KMS-11 (cell line): ENCODE data around the gene JMJD1C.

ENCODE experiments used
- H2AFZ ChIP-seq: fragments of 200-600 bp; sonication (generic); 2 replicates; pipeline ENCODE4 v1.6.1; 2016; ENCODE audit warnings: antibody characterized with exemption, mixed run types, low read depth
- H3K27ac ChIP-seq: fragments of 200-600 bp; sonication (generic); 2 replicates; pipeline ENCODE4 v1.6.1; 2016; ENCODE audit warnings: mild to moderate bottlenecking, mixed run types
- H3K27me3 ChIP-seq: fragments of 200-600 bp; sonication (generic); 2 replicates; pipeline ENCODE4 v1.6.1; 2017; ENCODE audit warnings: mild to moderate bottlenecking, low read depth, mixed run types, moderate library complexity; ENCODE audit not compliant: insufficient read depth
- H3K36me3 ChIP-seq: fragments of 200-600 bp; sonication (generic); 2 replicates; pipeline ENCODE4 v1.6.1; 2017; ENCODE audit warnings: mild to moderate bottlenecking, mixed run types; ENCODE audit not compliant: insufficient read depth
- H3K4me1 ChIP-seq: fragments of 200-600 bp; sonication (generic); 2 replicates; pipeline ENCODE4 v1.6.1; 2016; ENCODE audit warnings: mild to moderate bottlenecking, low read depth, mixed run types; ENCODE audit not compliant: poor library complexity, severe bottlenecking
- H3K4me2 ChIP-seq: fragments of 200-600 bp; sonication (generic); 2 replicates; pipeline ENCODE4 v1.7.0; 2016; ENCODE audit warnings: mild to moderate bottlenecking, mixed run types
- H3K4me3 ChIP-seq: fragments of 200-600 bp; sonication (generic); IDR thresholded peaks from 2 replicates; pipeline ENCODE4 v1.6.1; 2017; ENCODE audit warnings: low read depth, low read length, mixed read lengths; ENCODE audit not compliant: insufficient read depth
- H3K79me2 ChIP-seq: fragments of 200-600 bp; sonication (generic); 2 replicates; pipeline ENCODE4 v1.6.1; 2016; ENCODE audit warnings: low read depth, mixed run types; ENCODE audit not compliant: insufficient read depth
- H3K9ac ChIP-seq: fragments of 200-600 bp; sonication (generic); 2 replicates; pipeline ENCODE4 v1.6.1; 2016; ENCODE audit warnings: mild to moderate bottlenecking, mixed run types
- H4K20me1 ChIP-seq: fragments of 200-600 bp; sonication (generic); 2 replicates; pipeline ENCODE4 v1.6.1; 2016; ENCODE audit warnings: mild to moderate bottlenecking, mixed run types; ENCODE audit not compliant: insufficient read depth
- TF ChIP-seq, protein P1 (sequence below): fragments of 200-600 bp; sonication (generic); conservative IDR thresholded peaks from 2 replicates; pipeline ENCODE4 v1.6.1; 2017; ENCODE audit warnings: low read depth, mild to moderate bottlenecking, antibody characterized with exemption, low read length, moderate library complexity, mixed read lengths

The JMJD1C gene

DNA sequence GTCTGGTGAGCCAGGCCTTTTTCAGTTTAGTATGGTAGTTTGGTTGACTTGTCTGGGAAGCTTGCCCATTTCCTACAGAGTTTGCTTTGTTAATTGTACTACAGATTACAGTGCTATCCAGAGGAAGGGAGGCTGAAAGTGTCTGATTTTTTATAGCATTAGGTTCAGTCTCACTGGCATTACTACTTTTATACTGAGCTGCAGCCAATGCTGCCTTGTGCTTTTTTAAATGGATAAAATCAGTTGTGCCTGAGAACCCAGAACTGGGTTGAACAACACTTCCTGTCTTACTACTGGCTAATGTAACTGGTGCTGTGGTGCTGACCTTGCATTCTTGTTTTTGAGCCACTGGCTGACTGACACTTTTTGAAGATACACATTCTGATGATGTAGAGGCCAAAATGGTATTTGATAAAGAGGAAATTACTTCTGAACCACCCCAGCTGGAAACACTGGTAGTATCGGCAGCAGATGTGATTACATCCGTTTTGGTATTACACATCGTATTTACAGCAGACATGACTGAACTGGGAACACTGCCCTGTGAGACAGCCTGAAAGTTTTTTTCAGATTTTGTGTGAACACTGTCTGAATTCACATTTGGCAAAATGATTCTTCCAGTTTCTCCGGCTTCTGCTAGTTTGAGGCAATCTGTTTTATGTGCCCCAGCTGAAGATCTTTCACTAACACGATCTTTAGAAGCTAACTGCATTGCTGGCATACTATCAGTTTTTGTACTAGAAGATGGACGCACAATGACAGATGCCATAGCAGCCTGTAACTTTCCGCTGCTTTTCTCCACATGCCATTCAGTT lies 258.6 kb downstream of the JMJD1C start:
- Histone ChIP-seq H3K4me2 (peak overlapping the region; percentile 66), H3K4me3 (no peak overlapping the region), H3K27ac (peak overlapping the region; percentile 27), H3K9ac (no peak overlapping the region), H4K20me1 (peaks cover 8% of the 10 kb centered on the region; the same call in 1 of the 2 replicates), H3K27me3 (no peaks in the 10 kb centered on the region), H2AFZ (no peak overlapping the region), H3K4me1 (peaks cover 71% of the 10 kb centered on the region), H3K36me3 (no peaks in the 10 kb centered on the region), H3K79me2 (peaks cover 22% of the 10 kb centered on the region; the same call in 1 of the 2 replicates)
- TF ChIP-seq, protein P1, sequence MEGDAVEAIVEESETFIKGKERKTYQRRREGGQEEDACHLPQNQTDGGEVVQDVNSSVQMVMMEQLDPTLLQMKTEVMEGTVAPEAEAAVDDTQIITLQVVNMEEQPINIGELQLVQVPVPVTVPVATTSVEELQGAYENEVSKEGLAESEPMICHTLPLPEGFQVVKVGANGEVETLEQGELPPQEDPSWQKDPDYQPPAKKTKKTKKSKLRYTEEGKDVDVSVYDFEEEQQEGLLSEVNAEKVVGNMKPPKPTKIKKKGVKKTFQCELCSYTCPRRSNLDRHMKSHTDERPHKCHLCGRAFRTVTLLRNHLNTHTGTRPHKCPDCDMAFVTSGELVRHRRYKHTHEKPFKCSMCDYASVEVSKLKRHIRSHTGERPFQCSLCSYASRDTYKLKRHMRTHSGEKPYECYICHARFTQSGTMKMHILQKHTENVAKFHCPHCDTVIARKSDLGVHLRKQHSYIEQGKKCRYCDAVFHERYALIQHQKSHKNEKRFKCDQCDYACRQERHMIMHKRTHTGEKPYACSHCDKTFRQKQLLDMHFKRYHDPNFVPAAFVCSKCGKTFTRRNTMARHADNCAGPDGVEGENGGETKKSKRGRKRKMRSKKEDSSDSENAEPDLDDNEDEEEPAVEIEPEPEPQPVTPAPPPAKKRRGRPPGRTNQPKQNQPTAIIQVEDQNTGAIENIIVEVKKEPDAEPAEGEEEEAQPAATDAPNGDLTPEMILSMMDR = no peak

DNA sequence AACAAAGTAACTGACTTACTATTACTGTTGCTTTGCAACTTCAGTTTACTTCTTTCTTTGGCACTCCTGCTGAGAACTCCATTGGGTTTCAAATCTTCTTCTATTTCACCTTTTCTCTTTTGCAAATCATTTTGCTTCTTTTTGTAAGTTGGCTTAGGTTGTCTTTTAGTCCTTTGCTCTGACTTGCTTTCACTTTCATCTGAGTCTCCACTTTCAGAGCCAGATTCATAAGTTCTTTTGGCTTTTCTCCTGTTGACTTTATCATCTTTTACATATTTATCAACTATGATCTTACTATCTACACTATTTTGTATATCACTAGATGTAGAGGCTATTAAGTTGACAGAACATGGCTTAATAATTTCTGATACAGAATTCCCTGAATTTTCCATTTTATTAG lies 259.2 kb downstream of the JMJD1C start:
- TF ChIP-seq, protein P1 = no peak
- H3K36me3 ChIP-seq = no peaks in the 10 kb centered on the region
- H3K27ac ChIP-seq = peak overlapping the region; percentile 27
- H3K79me2 ChIP-seq = peaks cover 17% of the 10 kb centered on the region; the same call in 1 of the 2 replicates
- H2AFZ ChIP-seq = no peak overlapping the region
- H3K4me3 ChIP-seq = no peak overlapping the region
- H3K4me2 ChIP-seq = peak overlapping the region; percentile 66
- H3K9ac ChIP-seq = no peak overlapping the region
- no peaks in the 10 kb centered on the region for H3K27me3 ChIP-seq
- peaks cover 8% of the 10 kb centered on the region; the same call in 1 of the 2 replicates for H4K20me1 ChIP-seq
- H3K4me1 ChIP-seq = peaks cover 70% of the 10 kb centered on the region

DNA sequence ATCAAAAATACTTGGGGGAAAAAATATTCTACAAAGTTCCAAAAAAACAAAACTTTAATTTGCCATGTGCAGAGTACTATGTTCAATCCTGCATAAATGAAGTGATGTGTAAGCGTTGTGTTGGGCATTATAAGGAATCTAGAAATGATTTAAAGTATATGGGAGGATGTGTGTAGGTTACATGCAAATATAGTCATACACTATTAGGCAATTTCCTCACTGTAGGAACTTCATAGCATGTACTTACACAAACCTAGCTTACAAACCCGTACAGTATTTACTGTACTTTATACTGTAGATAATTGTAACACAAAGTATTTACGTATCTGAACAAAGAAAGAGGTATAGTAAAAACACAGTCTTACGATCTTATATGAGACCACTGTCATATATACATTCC lies 260.4 kb downstream of the JMJD1C start:
- Histone ChIP-seq H3K4me3 (no peak overlapping the region), H3K4me1 (peaks cover 59% of the 10 kb centered on the region), H3K27ac (no peak overlapping the region; the same call in 1 of the 2 replicates), H3K4me2 (no peak overlapping the region), H4K20me1 (peaks cover 8% of the 10 kb centered on the region; the same call in 1 of the 2 replicates), H3K9ac (no peak overlapping the region), H2AFZ (no peak overlapping the region), H3K79me2 (peaks cover 10% of the 10 kb centered on the region; the same call in 1 of the 2 replicates), H3K27me3 (no peaks in the 10 kb centered on the region), H3K36me3 (no peaks in the 10 kb centered on the region)
- TF ChIP-seq, protein P1 = no peak

DNA sequence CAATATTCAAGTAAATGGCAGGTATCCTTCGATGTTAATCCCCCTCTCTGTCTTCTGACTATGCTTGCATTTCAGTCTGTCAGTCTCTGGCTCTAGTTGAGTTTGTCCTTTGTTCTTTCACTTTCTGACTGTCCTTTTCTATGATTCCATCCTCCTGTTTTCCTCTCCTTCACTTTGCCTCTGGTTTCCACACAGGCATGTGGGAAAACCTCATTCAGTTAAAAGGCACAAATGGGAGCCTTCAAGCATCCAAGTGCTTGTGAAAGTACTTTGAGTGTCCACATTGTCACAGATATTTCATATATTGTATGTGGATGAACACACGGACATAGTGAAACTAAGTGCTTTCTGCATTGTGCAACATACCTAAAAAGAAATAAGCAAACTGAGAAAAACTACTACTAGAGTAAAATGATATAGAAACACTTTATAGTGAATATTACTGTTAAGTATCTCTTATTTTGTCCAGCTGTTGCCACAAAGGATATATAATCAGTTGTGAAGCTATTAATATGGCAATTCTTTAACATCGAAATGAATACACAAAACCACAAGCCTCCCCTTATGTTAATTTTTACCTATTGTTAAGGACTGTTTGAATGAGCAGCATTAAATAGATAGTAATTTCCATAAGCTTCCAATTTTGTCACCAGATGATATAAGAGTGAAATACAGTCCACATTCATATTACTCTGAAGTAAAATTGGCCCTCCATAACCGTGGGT lies 260.9 kb downstream of the JMJD1C start:
- Histone ChIP-seq H3K36me3 (no peaks in the 10 kb centered on the region), H3K27ac (peak overlapping the region; percentile 28; the same call in 1 of the 2 replicates), H3K4me2 (peak overlapping the region; percentile 54), H3K79me2 (peaks cover 6% of the 10 kb centered on the region; the same call in 1 of the 2 replicates), H3K27me3 (no peaks in the 10 kb centered on the region), H3K4me1 (peaks cover 53% of the 10 kb centered on the region), H4K20me1 (peaks cover 8% of the 10 kb centered on the region; the same call in 1 of the 2 replicates), H3K9ac (no peak overlapping the region), H3K4me3 (no peak overlapping the region), H2AFZ (no peak overlapping the region)
- TF ChIP-seq, protein P1 = no peak
